Activated T-helper 17 cell treated with anti-CD3 and anti-CD28 coated beads, Interleukin-2, amount 50 U/mL, for 72 hours (primary cell): ENCODE results near the gene NEDD4L. TPM values are rescaled to one million over a fixed set of nuclear protein-coding genes. Genes with fewer than 3 reads are reported as not detected.

ENCODE experiments used
- ATAC-seq: fragments of 150-1000 bp; cut with Tn5 transposase; replicated peaks from 2 replicates; pipeline ENCODE4 v1.10.0; 2021; ENCODE audit warnings: mild to moderate bottlenecking, moderate library complexity
- H3K27ac Mint-ChIP-seq: one replicate; pipeline ENCODE4 v1.8.0; 2022; ENCODE audit warnings: mixed read lengths
- H3K27me3 Mint-ChIP-seq: one replicate; pipeline ENCODE4 v1.8.0; 2022; ENCODE audit warnings: mixed read lengths
- H3K36me3 Mint-ChIP-seq: one replicate; pipeline ENCODE4 v1.8.0; 2022; ENCODE audit warnings: low read depth, mild to moderate bottlenecking, mixed read lengths
- H3K4me1 Mint-ChIP-seq: one replicate; pipeline ENCODE4 v1.8.0; 2022; ENCODE audit warnings: mixed read lengths
- H3K4me3 Mint-ChIP-seq: one replicate; pipeline ENCODE4 v1.8.0; 2022; ENCODE audit warnings: mild to moderate bottlenecking, mixed read lengths
- H3K9me3 Mint-ChIP-seq: one replicate; pipeline ENCODE4 v1.8.0; 2022; ENCODE audit warnings: mixed read lengths
- total RNA-seq, 2 donors: library from RNA; stranded (reverse); gene quantifications; one replicate each; pipeline ENCODE4 v1.2.3, GENCODE V29; 2022

NEDD4L gene
- total RNA-seq, 2 donors from 2014 or later = 6.5 to 8.0 TPM

DNA sequence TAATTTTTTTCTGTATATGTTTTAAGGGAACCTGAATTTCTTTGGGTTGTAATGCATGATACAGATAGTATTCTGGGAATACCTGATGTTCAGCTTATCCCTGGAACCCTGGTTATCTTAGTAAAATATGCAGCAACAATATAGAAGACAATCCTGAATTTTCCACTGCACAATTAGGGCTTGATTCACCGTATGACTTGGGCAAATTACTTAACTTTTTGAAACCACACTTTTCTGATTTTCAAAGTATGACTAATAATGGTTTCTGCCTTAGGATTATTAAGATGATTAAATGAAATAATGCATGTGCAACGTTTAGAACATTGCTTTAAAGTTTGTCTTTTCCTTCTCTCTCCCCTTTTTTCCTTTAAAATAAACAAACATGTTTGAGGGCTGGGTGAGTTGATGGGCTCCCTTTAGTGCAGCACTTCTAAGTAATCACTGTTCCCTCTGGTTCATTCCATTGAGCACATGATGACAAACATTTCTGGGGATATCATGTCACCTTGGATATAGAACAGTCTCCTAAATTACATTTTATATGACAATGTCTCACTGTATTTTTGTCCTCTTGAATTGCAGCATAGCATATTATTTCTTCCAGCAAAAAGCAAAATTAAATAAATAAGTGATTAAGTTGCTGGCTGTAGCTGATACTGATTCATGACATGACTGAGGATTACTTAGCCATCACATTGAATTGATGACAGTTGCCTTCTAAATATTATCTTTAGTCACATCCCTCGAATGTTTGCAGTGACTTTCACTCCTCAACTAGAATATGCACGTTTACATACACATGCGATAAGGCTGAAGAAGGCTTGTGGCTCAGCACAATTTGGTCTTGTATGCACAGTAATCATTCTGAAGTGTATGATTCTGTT is 254.5 kb downstream of the NEDD4L start:
- Mint-ChIP-seq H3K4me1 (peaks cover 5% of the 10 kb centered on the region), H3K27me3 (no peaks in the 10 kb centered on the region), H3K27ac (no peak overlapping the region), H3K4me3 (no peak overlapping the region), H3K36me3 (no peaks in the 10 kb centered on the region), H3K9me3 (no peaks in the 10 kb centered on the region)
- ATAC-seq = no peak

GRCh38 chr18:58299135-58299473 is 255.1 kb downstream of the NEDD4L start:
- no peaks in the 10 kb centered on the region for H3K36me3 Mint-ChIP-seq
- H3K4me3 Mint-ChIP-seq = no peak overlapping the region
- H3K4me1 Mint-ChIP-seq = peaks cover 7% of the 10 kb centered on the region
- no peaks in the 10 kb centered on the region for H3K9me3 Mint-ChIP-seq
- H3K27me3 Mint-ChIP-seq = no peaks in the 10 kb centered on the region
- no peak for ATAC-seq
- H3K27ac Mint-ChIP-seq = no peak overlapping the region

- Mint-ChIP-seq H3K36me3 (no peaks in the 10 kb centered on the region), H3K27ac (no peak overlapping the region), H3K4me1 (peaks cover 7% of the 10 kb centered on the region), H3K27me3 (no peaks in the 10 kb centered on the region), H3K9me3 (no peaks in the 10 kb centered on the region), H3K4me3 (no peak overlapping the region)
- no peak for ATAC-seq
These were observed 255.9 kb downstream of the NEDD4L start for GRCh38 chr18:58299936-58300335.

DNA sequence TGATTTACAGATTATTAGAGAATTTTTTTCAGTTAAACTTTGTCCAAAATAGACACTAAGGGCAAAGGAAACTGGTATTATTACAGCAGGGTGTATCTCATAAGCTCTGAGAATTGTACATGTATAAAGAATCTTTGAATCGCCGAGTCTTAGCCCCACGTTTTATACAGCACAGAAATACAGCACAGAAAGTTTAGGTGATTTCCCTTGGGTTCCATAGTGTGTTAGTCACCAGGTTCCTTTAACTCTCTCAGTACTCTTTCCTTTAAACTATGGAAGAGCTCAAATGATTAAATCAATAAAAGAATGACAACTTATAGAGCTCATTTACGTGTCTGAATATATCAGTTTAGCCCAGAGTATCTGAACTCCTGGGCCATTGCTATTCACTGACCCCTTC is 256.8 kb downstream of the NEDD4L start:
- H3K27ac Mint-ChIP-seq = no peak overlapping the region
- H3K27me3 Mint-ChIP-seq = no peaks in the 10 kb centered on the region
- ATAC-seq = no peak
- peaks cover 7% of the 10 kb centered on the region for H3K4me1 Mint-ChIP-seq
- no peaks in the 10 kb centered on the region for H3K36me3 Mint-ChIP-seq
- H3K9me3 Mint-ChIP-seq = peaks cover 2% of the 10 kb centered on the region
- H3K4me3 Mint-ChIP-seq = no peak overlapping the region

GRCh38 chr18:58302811-58303210 is 258.8 kb downstream of the NEDD4L start:
- Mint-ChIP-seq H3K27me3 (no peaks in the 10 kb centered on the region), H3K36me3 (no peaks in the 10 kb centered on the region), H3K27ac (no peak overlapping the region), H3K9me3 (peaks cover 4% of the 10 kb centered on the region), H3K4me1 (peaks cover 7% of the 10 kb centered on the region), H3K4me3 (peak overlapping the region; percentile 19)
- peak; percentile 49 for ATAC-seq

GRCh38 chr18:58303363-58303762 is 259.3 kb downstream of the NEDD4L start:
- peak overlapping the region; percentile 19 for H3K4me3 Mint-ChIP-seq
- H3K27me3 Mint-ChIP-seq = no peaks in the 10 kb centered on the region
- H3K36me3 Mint-ChIP-seq = no peaks in the 10 kb centered on the region
- H3K4me1 Mint-ChIP-seq = peaks cover 7% of the 10 kb centered on the region
- peak overlapping the region; percentile 48 for H3K27ac Mint-ChIP-seq
- peak; percentile 94 for ATAC-seq
- H3K9me3 Mint-ChIP-seq = peaks cover 4% of the 10 kb centered on the region

- no peak overlapping the region for H3K27ac Mint-ChIP-seq
- no peak for ATAC-seq
- H3K4me3 Mint-ChIP-seq = no peak overlapping the region
- peaks cover 20% of the 10 kb centered on the region for H3K4me1 Mint-ChIP-seq
- no peaks in the 10 kb centered on the region for H3K36me3 Mint-ChIP-seq
- H3K27me3 Mint-ChIP-seq = no peaks in the 10 kb centered on the region
- peaks cover 4% of the 10 kb centered on the region for H3K9me3 Mint-ChIP-seq
These were observed 261.8 kb downstream of the NEDD4L start for GRCh38 chr18:58305792-58306191.

DNA sequence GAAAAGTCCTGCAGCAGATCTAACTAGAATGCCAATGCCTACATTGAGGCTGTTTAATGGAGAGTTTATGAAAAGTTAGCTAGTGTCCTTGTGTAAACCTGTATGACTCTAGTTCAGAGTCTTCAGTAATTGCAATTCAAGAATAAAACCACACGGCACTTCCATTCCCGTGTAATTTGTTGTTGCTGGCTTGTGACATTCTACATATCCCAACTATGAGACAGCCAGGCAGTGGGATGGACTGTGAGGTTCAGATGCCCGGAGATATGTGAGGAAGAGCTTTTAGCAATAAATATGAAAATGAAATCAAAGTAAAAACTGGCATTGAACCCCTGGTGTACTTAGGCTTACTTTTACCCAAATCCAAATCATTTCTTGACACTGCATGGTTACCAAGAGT is 263.4 kb downstream of the NEDD4L start:
- H3K9me3 Mint-ChIP-seq = peaks cover 4% of the 10 kb centered on the region
- no peak overlapping the region for H3K4me3 Mint-ChIP-seq
- no peaks in the 10 kb centered on the region for H3K27me3 Mint-ChIP-seq
- no peak for ATAC-seq
- H3K4me1 Mint-ChIP-seq = peaks cover 28% of the 10 kb centered on the region
- H3K36me3 Mint-ChIP-seq = no peaks in the 10 kb centered on the region
- no peak overlapping the region for H3K27ac Mint-ChIP-seq

- no peak for ATAC-seq
- no peak overlapping the region for H3K27ac Mint-ChIP-seq
- H3K9me3 Mint-ChIP-seq = peaks cover 4% of the 10 kb centered on the region
- peaks cover 24% of the 10 kb centered on the region for H3K4me1 Mint-ChIP-seq
- H3K4me3 Mint-ChIP-seq = no peak overlapping the region
- H3K27me3 Mint-ChIP-seq = no peaks in the 10 kb centered on the region
- H3K36me3 Mint-ChIP-seq = no peaks in the 10 kb centered on the region
These were observed 264.4 kb downstream of the NEDD4L start for GRCh38 chr18:58308463-58308862.

DNA sequence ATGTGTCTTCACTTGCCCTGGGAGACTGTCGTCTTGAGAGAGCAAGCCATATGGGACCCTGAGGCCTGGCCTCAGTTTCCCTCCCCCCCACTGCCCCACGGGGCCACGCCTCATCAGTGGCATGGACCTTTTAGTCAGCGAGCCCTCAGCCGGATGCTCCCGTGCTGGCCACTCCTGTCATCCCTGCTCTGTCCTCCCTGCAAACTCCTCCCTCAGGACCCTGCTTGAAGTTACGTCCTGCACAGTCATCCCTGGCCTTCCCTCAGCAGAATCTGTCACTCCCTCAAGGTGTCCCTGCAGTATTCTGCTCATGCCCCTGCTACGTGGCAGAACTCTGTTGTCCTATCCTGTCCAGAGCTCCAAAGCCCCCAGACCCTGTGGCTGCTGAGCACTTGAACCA is 265.1 kb downstream of the NEDD4L start:
- no peak overlapping the region for H3K27ac Mint-ChIP-seq
- H3K4me1 Mint-ChIP-seq = peaks cover 21% of the 10 kb centered on the region
- H3K9me3 Mint-ChIP-seq = peaks cover 4% of the 10 kb centered on the region
- no peaks in the 10 kb centered on the region for H3K36me3 Mint-ChIP-seq
- no peaks in the 10 kb centered on the region for H3K27me3 Mint-ChIP-seq
- no peak overlapping the region for H3K4me3 Mint-ChIP-seq
- no peak for ATAC-seq

DNA sequence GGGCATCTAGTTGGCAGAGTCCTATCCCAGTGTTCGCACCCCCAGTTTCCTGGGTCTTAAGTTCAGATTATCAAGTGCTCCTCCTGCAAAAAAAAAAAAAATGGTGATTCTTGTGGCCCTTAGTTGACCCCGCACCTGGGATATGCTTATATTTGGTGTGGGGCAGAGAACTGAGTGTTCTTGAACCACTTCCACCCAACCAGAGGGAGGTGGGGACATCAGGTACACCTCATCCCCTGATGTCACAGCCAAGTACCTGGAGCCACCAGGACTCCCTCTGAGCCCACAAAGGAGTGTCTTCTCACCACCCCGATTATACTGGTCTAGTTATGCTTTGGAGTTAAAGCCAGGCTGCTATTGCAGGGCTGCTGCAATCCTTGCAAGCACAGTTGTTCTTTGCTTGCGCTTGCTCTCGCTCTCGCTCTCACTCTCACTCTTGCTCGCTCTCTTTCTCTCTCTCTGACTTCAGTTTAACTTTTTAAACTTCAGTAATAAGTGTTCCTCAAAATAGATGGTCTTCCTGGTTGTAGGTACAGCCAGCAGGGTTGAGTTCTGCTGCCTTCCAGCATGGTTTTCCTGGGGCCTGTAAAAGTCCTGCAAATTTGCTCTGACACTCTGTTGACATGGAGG is 265.7 kb downstream of the NEDD4L start:
- peaks cover 21% of the 10 kb centered on the region for H3K4me1 Mint-ChIP-seq
- H3K4me3 Mint-ChIP-seq = no peak overlapping the region
- H3K36me3 Mint-ChIP-seq = no peaks in the 10 kb centered on the region
- H3K9me3 Mint-ChIP-seq = peaks cover 4% of the 10 kb centered on the region
- ATAC-seq = no peak
- H3K27me3 Mint-ChIP-seq = no peaks in the 10 kb centered on the region
- H3K27ac Mint-ChIP-seq = no peak overlapping the region

DNA sequence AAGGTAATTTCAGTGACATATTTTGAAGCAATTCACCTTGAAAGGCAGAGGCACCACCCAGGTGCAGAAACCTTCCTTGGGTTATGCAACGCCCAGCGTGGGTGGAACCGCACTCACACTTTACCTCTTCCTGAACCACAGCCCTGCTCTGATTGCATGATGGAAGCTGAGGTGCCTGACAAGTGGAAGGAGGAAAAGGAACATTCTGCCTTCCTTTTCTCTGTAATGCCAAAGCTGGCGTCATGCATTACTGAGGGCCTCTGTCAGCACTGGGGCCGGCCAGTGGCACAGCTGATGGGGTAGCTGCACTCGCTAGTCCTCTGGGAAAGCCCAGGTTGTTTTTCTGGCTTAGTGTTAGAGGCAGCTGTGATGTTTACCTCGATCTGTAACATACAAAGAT is 266.5 kb downstream of the NEDD4L start:
- Mint-ChIP-seq H3K9me3 (peaks cover 4% of the 10 kb centered on the region), H3K4me3 (peak overlapping the region; percentile 45), H3K4me1 (peaks cover 21% of the 10 kb centered on the region), H3K36me3 (no peaks in the 10 kb centered on the region), H3K27ac (peak overlapping the region; percentile 6), H3K27me3 (no peaks in the 10 kb centered on the region)
- peak; percentile 75 for ATAC-seq

DNA sequence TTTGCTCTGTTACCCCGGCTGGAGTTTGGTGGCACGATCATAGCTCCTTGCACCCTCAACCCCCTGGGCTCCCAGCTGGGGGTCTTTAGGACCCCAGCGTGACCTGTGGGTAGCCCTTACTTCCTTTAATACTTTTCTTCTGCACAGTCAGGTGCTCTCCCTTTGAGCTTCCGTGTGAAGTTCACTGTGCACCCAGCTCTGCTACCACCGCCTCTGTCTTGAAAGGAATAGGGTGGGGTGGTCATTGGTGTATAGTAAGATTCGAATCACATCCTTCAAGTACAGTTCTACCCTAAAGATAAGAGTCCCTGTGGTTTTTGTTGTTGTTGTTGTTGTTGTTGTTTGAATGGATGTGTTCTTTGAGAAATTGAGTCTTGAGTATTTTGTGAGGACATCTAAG is 267.4 kb downstream of the NEDD4L start:
- no peak for ATAC-seq
- Mint-ChIP-seq H3K9me3 (no peaks in the 10 kb centered on the region), H3K27ac (peak overlapping the region; percentile 6), H3K36me3 (no peaks in the 10 kb centered on the region), H3K4me1 (peaks cover 21% of the 10 kb centered on the region), H3K4me3 (peak overlapping the region; percentile 45), H3K27me3 (no peaks in the 10 kb centered on the region)

- H3K27ac Mint-ChIP-seq = no peak overlapping the region
- no peaks in the 10 kb centered on the region for H3K9me3 Mint-ChIP-seq
- no peaks in the 10 kb centered on the region for H3K36me3 Mint-ChIP-seq
- no peaks in the 10 kb centered on the region for H3K27me3 Mint-ChIP-seq
- ATAC-seq = no peak
- no peak overlapping the region for H3K4me3 Mint-ChIP-seq
- peaks cover 24% of the 10 kb centered on the region for H3K4me1 Mint-ChIP-seq
These were observed 269.5 kb downstream of the NEDD4L start for GRCh38 chr18:58313491-58314032.

GRCh38 chr18:58314284-58314683 is 270.3 kb downstream of the NEDD4L start:
- Mint-ChIP-seq H3K36me3 (no peaks in the 10 kb centered on the region), H3K9me3 (no peaks in the 10 kb centered on the region), H3K27ac (no peak overlapping the region), H3K4me1 (peaks cover 21% of the 10 kb centered on the region), H3K4me3 (no peak overlapping the region), H3K27me3 (no peaks in the 10 kb centered on the region)
- no peak for ATAC-seq
